ENCODE data around the gene NKX2-8.
A peak's percentile ranks its signal among the peaks of the same experiment; 100 is the strongest.

Gene NKX2-8

DNA sequence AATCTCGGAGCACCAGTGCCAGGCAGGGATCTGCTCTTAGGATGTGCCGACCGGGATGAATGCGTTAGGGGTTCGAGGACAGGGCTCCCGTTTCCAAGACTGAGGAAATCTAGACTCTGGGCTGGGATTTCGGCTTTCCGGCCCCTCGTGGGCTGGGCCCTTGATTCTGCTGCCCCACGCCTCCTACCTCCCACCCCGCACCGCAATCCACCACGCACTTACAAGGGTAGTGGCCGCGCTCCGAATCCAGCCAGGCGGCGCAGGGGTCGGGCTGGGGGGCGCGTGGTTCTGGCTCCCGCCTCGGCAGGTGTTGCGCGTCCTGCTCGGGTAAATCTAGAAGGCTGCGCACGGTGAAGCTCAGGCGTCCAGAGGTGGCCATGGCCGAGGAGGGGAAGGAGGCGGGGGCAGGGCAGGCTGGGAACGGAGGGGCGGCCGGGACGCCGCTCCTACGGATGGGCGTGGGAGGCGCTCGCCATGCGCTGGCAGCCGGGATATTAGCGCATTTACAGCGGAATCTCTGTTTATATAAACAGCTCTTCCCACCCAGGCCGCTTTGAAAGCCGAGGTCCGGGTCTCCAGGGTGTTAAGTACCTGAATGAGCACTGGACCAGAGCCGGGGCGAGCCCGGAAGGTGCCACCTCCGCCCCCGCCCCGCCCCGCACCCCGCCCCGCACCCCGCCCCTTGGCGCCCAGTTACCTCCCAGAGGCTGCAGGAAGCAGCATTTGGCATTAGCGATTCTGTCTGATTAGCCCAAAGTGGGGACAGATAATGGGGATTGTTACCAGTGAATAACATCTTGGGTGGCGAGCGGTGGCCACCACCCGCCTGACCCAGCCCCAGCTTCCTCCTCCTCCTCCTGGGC lies at the start of gene NKX2-8:
TSS of gene NKX2-8 (minus strand) at position 604 of the 863 bp plus-strand sequence. CDS start at position 379, 225 bp downstream.
- TF ChIP-seq, protein P1, sequence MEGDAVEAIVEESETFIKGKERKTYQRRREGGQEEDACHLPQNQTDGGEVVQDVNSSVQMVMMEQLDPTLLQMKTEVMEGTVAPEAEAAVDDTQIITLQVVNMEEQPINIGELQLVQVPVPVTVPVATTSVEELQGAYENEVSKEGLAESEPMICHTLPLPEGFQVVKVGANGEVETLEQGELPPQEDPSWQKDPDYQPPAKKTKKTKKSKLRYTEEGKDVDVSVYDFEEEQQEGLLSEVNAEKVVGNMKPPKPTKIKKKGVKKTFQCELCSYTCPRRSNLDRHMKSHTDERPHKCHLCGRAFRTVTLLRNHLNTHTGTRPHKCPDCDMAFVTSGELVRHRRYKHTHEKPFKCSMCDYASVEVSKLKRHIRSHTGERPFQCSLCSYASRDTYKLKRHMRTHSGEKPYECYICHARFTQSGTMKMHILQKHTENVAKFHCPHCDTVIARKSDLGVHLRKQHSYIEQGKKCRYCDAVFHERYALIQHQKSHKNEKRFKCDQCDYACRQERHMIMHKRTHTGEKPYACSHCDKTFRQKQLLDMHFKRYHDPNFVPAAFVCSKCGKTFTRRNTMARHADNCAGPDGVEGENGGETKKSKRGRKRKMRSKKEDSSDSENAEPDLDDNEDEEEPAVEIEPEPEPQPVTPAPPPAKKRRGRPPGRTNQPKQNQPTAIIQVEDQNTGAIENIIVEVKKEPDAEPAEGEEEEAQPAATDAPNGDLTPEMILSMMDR (IDR thresholded peaks at IDR 0.05; ENCODE audit: extremely low read depth, insufficient read depth, missing control alignments): no peak
- DNase-seq (ENCODE audit: low spot score): peak; percentile 39
- in situ Hi-C loops (cut with MboI; ENCODE audit: low pct_unique_long_range_greater_than_20kb, low sequenced_read_pairs, unreplicated experiment): loop anchor here (10.0 kb wide), 1 partner anchor 67 kb away; no protein-coding TSS in a partner anchor

DNA sequence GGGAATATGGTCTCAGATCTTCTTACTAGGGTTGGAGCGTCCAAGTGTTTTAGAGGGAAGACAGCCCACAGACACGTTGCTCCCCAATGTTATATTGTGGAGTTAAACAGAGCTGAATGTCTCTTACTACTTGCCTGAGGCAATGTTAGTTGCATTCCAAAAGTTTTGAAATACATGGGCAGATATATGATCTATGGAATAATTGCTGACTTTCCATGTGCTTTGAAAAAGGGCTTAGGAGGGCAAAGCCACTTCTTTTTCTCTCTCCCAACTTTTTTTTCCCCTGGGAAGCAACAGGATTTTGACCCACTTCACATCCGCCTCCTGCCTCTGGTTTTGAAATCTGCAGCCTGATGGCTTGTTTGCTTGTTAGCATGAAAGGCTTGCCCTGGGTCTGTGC lies 45.6 kb upstream of the NKX2-8 start:
- no peak for DNase-seq (ENCODE audit: low spot score)
- in situ Hi-C loops (cut with MboI; ENCODE audit: low pct_unique_long_range_greater_than_20kb, low sequenced_read_pairs, unreplicated experiment): no loop called here
- TF ChIP-seq, protein P1 (IDR thresholded peaks at IDR 0.05; ENCODE audit: extremely low read depth, insufficient read depth, missing control alignments): no peak

DNA sequence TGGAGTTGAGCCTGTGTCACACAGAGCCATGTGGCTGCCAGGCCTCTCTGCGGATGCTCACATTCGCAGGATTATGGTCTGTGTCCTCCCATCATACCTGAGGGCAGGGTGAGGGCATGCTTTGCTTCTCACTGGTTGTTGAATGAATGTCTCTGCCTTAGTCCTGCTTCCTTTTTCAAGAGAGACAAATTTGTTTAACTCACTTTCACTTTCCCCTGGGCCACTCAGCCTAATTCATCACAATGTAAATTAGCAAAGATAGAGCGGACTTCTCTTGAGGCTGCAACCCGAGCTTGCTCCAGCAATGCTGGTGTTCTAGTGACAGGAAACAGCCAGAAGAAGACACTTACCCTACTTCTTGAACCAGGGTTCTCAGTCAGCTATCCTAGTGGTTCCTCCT lies 43.7 kb upstream of the NKX2-8 start:
- in situ Hi-C loops (cut with MboI; ENCODE audit: low pct_unique_long_range_greater_than_20kb, low sequenced_read_pairs, unreplicated experiment): no loop called here
- TF ChIP-seq, protein P1 (IDR thresholded peaks at IDR 0.05; ENCODE audit: extremely low read depth, insufficient read depth, missing control alignments): no peak
- DNase-seq (ENCODE audit: low spot score): no peak

DNA sequence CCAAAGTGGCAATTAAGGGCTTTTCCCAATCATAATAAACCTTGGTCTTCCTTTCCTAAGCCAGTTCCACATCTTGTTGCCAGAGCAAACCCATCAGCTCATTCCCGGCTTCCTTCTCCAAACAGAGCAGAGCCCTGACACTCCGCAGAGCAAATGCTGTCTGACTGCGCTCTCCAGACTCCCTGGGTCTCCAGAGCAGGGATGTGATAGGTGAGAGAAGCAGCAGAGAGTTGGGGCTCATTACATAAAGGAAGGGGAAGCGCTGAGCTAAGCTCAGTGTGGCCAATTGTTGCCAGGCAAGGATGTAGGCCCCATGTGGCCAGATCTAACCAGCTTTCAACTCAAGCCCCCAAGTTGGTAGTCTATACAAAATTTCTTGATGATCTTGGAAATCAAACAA lies 43.0 kb upstream of the NKX2-8 start:
- TF ChIP-seq, protein P1 (IDR thresholded peaks at IDR 0.05; ENCODE audit: extremely low read depth, insufficient read depth, missing control alignments): no peak
- in situ Hi-C loops (cut with MboI; ENCODE audit: low pct_unique_long_range_greater_than_20kb, low sequenced_read_pairs, unreplicated experiment): no loop called here
- no peak for DNase-seq (ENCODE audit: low spot score)

DNA sequence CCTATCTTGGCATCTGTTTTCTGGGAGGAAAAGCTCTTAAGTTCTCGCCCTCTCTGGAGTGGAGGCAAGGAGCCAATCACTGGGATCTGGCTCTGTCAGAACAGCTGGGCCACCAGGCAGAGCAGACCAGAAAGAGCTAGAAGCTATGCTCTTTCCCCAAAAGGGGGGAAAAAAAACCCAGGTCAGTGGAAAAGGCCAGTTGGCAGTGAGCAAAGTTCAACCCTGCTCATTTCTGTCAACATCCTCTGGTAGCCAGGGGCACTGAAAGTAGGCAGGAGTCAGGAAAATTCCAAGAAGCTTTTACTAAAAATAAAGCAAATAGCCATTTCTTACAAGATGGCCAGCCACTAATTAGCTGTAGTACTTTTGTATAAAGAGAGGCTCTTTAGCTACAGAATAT lies 42.6 kb upstream of the NKX2-8 start:
- DNase-seq (ENCODE audit: low spot score): no peak
- in situ Hi-C loops (cut with MboI; ENCODE audit: low pct_unique_long_range_greater_than_20kb, low sequenced_read_pairs, unreplicated experiment): no loop called here
- TF ChIP-seq, protein P1 (IDR thresholded peaks at IDR 0.05; ENCODE audit: extremely low read depth, insufficient read depth, missing control alignments): no peak

DNA sequence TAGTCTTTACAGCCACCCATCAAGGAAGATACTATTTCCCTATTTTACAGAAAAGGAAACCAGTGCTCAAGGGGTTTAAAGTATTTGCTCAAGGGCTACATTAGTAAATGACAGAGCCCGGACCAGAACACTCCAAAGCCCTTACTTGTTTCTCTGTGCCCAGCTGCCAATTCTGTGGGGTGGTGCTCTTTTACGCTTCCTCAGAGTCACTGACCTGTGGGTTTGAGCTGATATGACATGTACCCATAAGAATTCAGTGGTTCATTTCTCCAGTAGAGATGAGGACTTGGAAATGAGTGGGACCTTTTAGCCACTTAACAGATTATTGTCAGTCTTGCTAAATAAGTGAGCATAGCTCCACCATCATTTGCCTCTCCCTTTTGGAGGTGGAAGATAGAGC lies 37.4 kb upstream of the NKX2-8 start:
- in situ Hi-C loops (cut with MboI; ENCODE audit: low pct_unique_long_range_greater_than_20kb, low sequenced_read_pairs, unreplicated experiment): no loop called here
- no peak for DNase-seq (ENCODE audit: low spot score)
- TF ChIP-seq, protein P1 (IDR thresholded peaks at IDR 0.05; ENCODE audit: extremely low read depth, insufficient read depth, missing control alignments): no peak
